Ramos (cell line): Measurements from ENCODE around the gene EDIL3.

Experiments
- in situ Hi-C: fragments of 300-500 bp; cut with MboI; formaldehyde crosslinking; loops from one replicate; pipeline ENCODE4 v1.14.3; 2022; ENCODE audit warnings: low sequenced_read_pairs; ENCODE audit not compliant: unreplicated experiment

EDIL3 gene

DNA sequence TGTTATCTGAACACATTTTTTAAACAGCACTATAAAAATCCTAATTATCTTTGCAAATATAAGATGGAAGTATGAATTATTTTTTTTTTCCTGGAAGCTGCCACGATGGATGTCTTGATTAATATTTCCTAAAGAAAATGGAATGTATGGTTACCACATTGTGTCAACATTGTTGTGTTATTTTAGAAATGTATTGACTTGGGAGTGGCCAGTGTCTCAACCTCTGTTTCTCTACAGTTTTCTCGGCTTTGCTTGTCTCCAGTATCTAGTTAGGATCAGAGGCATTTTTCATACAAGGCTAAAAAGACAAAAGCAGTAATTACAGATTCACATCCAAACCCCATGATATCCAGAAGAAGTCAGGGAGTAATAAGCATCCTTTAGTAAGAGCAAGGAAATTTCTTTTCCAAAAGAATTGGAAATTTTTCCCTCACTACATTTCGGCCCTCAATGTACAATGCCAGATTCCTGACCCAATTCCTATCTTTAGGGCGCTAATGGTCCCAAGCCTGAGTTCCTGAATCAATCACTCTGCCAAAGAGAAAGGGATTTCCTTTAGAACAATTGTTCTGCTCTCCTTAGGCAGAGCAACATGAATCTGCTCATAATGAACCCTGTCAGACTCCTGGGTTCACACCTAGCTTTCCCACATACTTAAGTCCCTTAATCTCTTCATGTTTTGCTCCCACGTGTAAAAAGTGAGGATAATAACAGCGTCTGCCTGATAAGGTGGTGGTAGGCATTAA lies 111.7 kb downstream of the EDIL3 start:
- in situ Hi-C loops, result no loop called here

DNA sequence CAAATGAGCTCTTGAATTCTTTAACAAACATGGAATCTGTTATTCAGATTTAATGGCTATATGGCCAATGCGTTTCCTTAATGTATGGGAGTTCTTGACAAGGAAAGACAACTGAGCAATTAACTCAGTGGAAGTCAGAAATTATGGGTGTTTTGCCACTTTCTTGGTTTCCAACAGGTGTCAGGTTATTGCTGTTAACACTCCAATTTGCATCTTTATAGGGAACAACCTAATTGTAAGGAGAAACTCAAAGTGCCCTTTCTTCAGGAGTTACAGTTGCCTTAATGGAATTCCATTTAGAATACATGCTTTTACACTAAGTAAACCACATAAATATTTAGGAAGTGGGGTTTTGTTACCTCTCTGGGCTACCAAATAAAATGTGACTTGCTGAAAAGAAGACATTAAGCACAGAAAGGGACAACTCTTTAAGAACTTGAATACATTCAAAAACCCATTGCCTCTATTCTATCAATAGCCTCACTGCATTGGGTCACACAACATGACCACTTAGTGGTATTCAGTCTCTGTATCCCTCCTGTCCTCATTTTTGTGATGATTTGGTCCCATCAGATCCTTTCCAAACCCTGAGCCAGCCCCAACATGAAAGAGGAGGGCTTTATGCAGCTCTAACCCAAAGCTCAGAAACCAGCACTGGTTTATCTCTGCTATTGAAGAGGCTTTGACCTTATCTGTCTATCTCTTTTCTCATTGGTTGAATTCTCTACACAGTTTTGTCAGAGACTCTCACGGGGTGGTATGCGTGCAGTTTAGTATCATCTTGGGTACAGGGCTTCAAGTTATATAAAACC lies 118.7 kb downstream of the EDIL3 start:
- in situ Hi-C loops, result no loop called here

DNA sequence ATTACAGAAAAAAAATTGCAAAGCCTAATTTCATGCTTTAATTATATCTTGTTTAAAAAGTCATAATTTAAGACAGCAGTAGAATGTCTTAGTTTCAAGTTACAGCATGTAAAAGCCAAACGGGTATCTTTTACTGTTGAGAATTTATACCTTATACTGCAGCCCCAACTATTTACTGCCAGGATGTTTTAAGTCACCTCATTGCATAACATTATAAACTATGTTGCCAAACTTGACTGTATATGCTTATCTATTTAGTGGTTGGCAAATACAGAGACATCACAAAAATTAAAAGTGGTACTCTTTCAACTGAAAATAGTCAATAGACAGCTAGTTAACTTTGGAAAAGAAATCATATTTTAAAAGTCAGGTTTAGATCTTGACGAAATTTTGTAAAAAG lies 119.5 kb downstream of the EDIL3 start:
- in situ Hi-C loops, result no loop called here

DNA sequence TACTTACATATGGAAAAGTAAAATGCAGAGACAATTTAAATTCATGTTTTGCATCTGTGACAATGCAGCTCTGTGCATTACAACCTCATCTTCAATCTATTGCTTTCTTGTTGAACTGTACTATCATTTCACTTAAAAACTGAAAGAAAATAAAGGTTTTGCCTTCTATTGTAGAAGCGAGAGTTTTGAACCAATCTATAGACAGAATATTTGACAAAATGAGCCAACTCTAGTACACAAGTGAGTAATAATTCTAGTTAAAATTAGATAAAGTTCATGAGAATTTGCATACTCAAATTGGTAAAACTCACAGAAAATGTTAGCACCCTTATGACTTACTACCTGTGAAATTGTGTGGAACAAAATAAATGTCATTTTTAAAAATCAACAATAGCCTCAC lies 123.7 kb downstream of the EDIL3 start:
- in situ Hi-C loops, result no loop called here

DNA sequence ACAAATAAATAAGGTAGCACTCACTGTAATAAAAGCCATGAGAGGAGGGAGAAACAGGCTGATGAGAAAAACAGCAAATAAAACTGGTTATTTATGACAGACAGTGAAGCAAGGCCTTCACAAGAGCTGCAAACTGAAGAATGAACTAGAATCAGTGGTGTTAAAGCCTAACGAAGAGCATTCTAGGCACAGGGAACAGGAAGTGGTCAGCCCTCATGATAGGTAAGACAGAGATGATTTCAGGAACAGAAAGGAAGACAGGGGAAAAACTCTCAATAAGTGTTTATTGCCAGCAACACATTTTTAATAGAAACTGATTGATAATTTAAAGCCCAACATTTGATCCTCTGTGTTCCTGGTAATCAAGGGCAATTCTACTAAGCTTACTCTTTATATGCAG lies 124.5 kb downstream of the EDIL3 start:
- in situ Hi-C loops, result no loop called here

DNA sequence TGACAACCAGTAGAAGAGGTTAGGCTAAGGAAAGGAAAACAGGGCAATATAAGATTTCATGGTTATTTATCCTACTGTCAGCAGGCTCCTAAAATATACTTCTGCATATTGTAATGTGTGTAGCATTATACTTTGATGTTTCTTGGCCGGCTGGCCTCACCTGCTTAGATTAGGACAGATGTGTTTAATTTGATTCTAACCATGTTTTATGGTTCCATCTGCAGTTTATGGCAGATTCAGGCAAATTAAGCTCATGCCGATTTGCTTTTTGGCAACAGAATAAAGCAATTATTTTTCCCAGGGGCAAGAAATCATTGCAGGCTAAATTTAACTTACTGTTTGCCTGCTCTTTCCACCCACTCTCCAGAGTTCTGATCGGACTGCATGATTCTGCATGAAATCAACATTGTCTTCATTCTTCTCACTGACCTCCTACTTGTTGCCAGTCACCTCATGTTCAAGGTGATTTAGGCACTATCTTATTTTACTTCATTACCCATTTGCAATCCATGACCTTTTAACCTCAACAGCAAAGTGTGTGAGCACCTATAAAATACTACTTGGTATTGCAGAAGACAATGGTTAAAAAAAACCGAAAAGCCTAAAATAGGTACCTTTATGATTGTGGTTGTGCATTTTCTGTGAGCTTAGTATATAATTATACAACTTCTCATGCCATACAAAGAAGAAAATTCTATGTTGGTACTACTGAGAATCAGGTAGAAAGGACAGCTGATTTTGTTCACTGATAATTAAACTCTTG lies 125.2 kb downstream of the EDIL3 start:
- in situ Hi-C loops, result no loop called here

DNA sequence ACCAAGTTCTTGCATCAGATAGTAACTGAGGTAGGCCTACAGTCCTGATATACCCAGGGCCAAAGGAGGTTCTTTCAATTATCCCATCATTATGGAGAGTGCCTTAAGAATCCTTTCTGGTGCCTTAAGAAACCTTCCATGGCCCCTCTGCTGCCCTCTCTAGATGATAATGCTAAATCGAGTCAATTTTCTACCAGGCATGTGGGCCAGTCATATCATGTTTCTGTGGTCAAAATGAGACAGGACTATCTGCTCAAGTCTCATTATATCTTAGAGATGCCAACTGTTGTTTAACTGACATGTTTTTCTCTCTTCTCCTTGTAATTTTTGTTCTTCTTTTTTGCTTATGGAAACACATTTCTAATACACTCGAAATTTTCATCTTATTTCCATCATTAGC lies 127.6 kb downstream of the EDIL3 start:
- in situ Hi-C loops, result no loop called here

DNA sequence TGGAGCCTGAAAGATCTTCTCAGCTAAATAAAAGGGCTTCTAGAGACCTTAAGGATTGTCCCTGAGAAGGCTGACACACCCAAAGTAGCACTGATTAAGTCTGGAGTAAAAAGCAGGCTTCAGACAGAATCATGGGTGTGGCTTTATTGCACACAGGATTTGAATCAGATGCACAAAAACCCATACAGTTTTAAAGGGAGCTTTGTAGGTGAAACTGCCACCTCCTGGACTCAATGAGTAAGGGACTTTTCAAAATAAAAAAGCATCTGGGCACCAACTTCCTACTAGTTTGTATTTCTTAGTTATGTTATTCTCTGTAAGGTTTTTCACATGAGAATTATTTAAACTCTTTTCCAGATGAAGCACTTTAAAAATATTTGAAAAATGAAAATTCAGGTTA lies 129.4 kb downstream of the EDIL3 start:
- in situ Hi-C loops, result no loop called here

DNA sequence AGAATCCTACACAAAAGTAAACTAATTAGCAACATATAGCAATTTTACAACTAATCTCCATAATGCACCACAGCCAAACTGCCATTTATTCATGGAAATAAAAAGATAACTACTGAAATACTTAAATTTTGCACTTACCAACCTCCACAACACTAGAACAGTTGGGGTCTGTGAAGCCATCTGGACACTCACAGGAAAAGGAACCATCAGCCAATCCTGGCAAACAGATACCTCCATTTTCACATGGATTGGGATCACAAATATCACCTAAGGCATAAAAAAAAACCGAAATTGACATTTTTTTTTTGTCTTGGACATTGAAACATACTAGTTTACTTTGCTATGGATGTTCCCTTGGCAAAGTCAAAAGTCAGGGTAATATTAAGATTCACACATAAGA lies 130.7 kb downstream of the EDIL3 start:
- in situ Hi-C loops, result no loop called here

DNA sequence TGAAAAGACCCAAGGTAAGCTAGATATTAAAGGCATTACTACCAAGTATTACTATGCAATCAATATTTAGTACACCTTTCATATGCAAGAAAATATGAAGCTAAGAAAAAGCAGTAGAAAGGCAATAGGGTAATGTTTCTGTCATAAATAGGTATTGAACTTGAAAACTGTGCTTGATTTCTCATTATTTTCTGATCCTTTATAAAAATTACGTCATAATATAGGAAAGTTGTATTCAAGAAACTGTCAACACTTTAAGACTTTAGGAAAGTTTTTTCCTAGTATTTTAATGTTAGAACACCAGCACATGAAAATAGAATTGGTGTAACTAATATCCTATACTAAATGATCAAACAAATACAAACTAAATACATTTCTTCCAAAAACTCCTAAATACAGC lies 133.2 kb downstream of the EDIL3 start:
- in situ Hi-C loops, result no loop called here

DNA sequence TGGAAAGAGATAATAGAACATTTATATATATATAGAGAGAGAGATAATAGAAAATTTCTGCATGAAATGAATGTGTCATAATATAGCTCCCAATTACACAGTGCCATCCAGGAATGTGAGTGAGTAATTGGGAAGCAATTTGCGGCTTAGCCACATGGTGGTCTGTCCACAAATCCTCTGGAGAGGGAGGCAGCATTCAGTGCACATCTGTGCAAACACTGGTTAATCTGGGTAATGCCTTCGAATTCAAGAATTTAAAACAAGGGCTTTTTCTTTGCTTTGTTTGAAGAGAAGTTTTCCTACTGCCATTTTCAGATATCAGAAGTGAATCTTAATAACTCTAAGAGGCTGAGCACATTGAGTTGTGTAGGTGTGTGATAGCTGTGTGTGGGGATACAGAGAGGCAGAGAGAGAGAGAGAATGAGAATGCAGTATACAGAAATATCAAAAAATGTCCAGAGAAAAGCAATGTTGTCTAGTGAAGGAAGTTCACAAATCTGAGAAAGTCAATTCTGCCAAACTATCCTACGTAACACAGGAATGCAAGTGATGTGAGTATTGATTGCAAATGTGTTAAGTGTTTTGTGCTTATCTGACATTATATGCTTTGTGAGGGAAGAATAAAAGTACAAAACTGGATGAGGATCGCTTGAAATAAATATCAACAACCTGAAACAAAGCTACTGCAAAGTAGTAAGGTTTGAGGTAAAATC lies 134.6 kb downstream of the EDIL3 start:
- in situ Hi-C loops, result no loop called here

DNA sequence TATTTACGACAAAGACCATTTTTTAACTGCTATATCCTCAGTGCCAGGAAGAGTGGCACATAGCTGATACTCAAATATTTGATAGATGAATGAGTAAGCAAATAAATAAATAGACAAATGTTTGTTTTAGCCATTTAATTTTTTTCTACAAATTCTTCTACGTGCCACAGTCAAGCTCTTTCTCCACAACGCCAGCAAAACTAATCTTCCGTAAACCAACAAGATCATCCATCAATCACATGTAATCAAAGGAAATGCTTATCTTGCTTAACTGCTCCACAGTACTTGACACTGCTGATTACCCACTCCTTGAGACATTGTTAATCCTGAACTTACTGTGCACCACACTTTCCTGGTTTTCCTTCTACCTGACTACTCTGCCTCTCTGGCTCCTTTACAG lies 136.7 kb downstream of the EDIL3 start:
- in situ Hi-C loops, result no loop called here

DNA sequence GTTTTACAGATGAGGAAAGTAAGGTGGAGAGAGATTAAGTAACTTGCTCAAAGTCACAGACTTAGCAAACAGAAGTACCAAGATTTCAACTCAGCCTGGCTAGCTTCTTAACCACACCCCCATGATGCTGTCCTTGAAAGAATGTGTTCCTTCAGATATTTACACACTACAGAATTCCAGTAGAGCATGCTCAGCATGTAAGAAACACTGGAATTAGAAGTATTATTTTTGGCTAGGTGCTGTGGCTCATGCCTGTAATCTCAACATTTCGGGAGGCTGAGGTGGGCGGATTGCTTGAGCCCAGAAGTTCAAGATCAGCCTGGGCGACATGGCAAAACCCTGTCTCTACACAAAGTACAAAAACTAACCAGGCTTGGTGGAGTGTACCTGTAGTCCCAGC lies 142.4 kb downstream of the EDIL3 start:
- in situ Hi-C loops, result no loop called here

DNA sequence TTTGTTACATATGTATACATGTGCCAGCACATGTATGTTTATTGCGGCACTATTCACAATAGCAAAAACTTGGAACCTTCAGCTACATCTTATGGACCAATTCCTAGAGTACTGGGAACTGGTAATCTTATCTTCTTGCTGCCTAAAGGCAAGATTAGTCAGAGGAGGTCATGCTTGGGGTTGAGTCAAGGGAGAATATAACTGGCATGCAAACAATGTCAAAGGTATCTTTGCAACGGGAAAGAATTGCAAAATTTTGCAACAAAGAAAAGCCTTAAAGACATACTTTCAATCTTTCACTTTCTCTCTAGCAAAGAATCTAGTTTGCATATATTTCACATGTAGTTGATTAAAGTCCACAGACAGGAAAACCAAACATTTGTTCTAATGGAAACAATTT lies 145.2 kb downstream of the EDIL3 start:
- in situ Hi-C loops, result no loop called here

DNA sequence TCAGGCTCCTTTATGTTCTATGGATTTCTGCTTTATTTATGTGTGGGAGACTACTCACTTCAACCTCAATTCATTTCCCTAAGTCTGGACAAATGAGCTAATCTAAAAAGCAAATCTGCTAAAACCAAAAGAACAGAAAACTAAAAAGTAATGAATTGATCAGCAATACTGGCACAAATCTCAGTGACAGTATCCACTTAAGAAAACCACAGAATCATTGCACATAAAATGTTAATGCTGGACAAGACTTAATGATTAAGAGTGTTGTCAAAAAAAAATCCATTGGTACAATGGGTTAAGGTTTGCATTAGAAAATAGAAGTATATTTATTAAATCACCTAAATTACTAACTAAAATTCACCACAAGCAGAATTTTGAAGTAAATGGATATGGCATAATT lies 147.6 kb downstream of the EDIL3 start:
- in situ Hi-C loops, result no loop called here

DNA sequence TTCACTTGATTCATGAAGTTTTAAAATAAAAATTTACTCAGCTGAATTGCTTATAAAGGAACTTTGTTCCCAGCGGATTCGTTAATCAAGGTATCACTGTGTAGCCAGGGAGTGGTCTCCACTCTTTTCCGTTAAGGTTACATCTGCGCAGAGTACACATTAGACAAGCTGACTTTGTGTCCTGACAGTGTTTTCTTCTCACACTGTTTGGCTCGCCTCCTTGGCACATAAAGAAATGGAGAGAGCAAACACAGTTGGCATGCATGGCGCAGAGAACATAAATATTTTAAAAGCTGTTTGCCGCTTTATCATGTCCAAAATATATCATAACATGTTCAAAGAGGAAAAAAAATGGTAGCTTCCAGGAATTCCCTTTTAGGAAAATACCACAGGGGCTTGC lies 153.2 kb downstream of the EDIL3 start:
- in situ Hi-C loops, result no loop called here

DNA sequence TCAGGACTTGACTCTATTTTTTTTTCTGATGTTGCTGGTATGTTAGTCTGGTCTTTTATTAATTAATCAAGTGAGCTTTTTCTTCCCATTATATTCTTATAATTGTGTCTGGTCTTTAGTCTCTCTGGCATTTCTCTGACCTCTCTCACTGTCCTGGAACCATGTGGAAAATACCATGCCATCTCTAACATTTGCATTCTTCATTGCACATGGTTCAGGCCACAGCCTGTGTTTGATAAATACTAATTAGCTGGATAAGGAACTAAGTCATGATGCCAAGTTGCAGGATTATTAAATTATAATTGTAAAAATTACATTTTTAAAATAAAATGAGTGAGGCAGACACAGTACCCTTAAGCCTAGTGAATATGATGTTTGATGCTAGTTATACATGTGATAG lies 155.6 kb downstream of the EDIL3 start:
- in situ Hi-C loops, result no loop called here

DNA sequence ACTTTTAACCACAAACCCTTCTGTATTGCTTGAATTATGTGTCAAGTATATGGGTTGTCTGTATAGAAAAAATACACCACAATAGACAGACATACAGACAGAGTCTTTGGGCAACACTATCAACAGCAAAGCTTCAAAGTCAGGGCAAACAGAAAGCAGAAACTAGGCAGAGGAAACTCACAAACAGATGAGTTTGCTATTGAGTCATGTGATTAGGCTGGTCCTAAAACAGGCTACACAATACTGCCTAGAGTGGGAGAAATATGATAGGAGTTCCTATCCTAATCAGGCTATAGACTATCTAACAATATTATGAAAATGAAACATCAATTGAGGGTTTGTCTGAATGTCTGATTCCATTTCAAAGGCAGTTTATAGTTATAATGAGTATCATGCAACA lies 156.4 kb downstream of the EDIL3 start:
- in situ Hi-C loops, result no loop called here

DNA sequence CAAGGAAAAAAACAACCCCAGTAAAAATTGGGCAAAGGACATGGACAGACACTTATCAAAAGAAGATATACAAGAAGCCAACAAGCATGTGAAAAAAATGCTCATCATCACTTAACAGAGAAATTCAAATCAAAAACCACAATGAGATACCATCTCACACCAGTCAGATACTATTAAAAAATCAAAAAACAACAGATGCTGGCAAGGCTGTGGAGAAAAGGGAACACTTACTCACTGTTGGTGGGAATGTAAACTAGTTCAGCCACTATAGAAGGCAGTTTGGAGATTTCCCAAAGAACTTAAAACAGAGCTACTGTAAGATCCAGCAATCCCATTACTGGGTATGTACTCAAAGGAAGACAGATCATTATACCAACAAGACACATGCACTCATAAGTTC lies 157.4 kb downstream of the EDIL3 start:
- in situ Hi-C loops, result no loop called here

DNA sequence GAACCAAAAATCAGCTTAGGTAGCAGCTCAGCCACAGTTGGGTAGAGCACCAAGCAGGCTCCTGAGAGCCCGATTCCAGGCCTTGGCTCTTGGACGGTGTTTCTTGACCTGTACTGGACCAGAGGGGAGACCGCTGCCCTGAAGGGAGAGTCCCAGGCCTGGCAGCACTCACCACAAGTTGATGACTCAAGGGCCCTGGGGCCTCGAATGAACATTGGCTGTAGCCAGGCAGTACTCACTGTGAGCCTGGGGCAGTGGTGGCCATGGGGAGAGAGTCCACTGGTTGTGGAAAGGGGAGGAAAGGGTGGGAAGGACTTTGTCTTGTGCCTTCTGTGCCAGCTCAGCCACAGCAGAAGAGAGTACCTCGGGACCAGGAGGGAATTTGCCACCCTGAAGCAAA lies 166.1 kb downstream of the EDIL3 start:
- in situ Hi-C loops, result no loop called here

DNA sequence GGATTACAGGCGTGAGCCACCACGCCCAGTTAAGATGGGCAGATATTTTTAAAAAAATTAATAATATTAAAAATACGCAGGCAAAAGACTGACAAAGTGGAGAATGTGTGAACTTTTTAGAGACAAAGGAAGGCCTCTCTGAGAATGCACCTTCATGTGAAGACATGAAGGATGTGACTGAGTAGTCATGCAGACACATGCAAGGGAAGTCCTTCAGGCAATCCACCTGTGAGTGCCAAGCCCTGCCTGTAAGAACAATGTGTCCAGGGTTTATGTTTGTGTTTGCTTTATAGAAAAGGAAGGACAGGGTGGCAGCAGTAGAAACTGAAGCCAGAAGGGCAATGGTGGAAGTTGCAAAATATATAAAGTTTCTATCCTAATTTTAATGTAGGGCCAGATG lies 169.2 kb downstream of the EDIL3 start:
- in situ Hi-C loops, result no loop called here
